Esophagus squamous epithelium (tissue), 5 donors: ENCODE measurements around the gene HSPG2. TPM values are rescaled to one million over a fixed set of nuclear protein-coding genes. Genes with fewer than 3 reads are reported as not detected.
A peak's percentile ranks its signal among the peaks of the same experiment; 100 is the strongest.

ENCODE experiments used
- DNase-seq: peaks from one replicate; lab custom pipeline; 2025; lab: John Stamatoyannopoulos, UW
- H3K27ac ChIP-seq, 4 donors: fragments of 200-600 bp; sonication (generic); one replicate each; pipeline ENCODE4 v1.5.1; 2016 to 2019; ENCODE audit warnings: mild to moderate bottlenecking in 1 of 4
- H3K27me3 ChIP-seq, 4 donors: fragments of 200-600 bp; sonication (generic); 1 replicate in 3 of 4; 2 replicates in 1 of 4; pipeline versions ENCODE4 v1.5.1 to v1.6.0; 2017 to 2021; ENCODE audit warnings: antibody characterized with exemption in 1 of 4
- H3K36me3 ChIP-seq, 3 donors: fragments of 200-600 bp; sonication (generic); one replicate each; pipeline ENCODE4 v1.5.1; 2016 to 2019
- H3K4me1 ChIP-seq, 3 donors: fragments of 200-600 bp; sonication (generic); one replicate each; pipeline ENCODE4 v1.5.1; 2017 to 2019
- H3K4me3 ChIP-seq, 4 donors: fragments of 200-600 bp; sonication (generic); 1 replicate in 3 of 4; 2 replicates in 1 of 4; pipeline ENCODE4 v1.5.1; 2016 to 2019; ENCODE audit warnings: mild to moderate bottlenecking in 2 of 4, moderate library complexity in 1 of 4
- H3K9me3 ChIP-seq, 3 donors: fragments of 200-600 bp; sonication (generic); one replicate each; pipeline ENCODE4 v1.5.1; 2016 to 2019
- CTCF ChIP-seq, 6 experiments: fragments of 450-650 bp in 4 of 6; fragments of 200-600 bp in 2 of 6; sonication (generic) in 2 of 6; IDR thresholded peaks; one replicate each; pipeline ENCODE4 v1.5.1; 2016 to 2019; ENCODE audit warnings: antibody characterized with exemption in 6 of 6, mild to moderate bottlenecking in 4 of 6, moderate library complexity in 4 of 6
- POLR2A ChIP-seq, 4 donors: fragments of 450-650 bp; IDR thresholded peaks; one replicate each; pipeline ENCODE4 v1.6.1; 2017; ENCODE audit warnings: antibody characterized with exemption in 4 of 4, mild to moderate bottlenecking in 4 of 4, moderate library complexity in 3 of 4
- WGBS, 2 donors: methylation state at CpG; one replicate each; pipeline ENCODE4 v1.1.5; 2018; 5-methylcytosine and 5-hydroxymethylcytosine counted together
- intact Hi-C: fragments of 100-400 bp; cut with DNase I; formaldehyde crosslinking; loops from one replicate; pipeline ENCODE4 v1.15.0; 2022
- total RNA-seq, 4 donors: library from RNA; depleted of rRNA; stranded (reverse); fragments of >200 nt; gene quantifications; one replicate each; pipeline ENCODE4 v1.1.0, GENCODE V29; 2016
- donor health status: DM: yes; HTN: yes; CAD: no.

Gene HSPG2
- total RNA-seq, 4 donors from 2014 or later = 44.9 to 107 (median 54.2) TPM

- H3K4me3 ChIP-seq = no peak overlapping the region
- DNase-seq = no peak
- no peaks in the 10 kb centered on the region for H3K27me3 ChIP-seq
- H3K4me1 ChIP-seq = peaks cover 56 to 99% (median 84%) of the 10 kb centered on the region in 3 donors
- no peaks in the 10 kb centered on the region for H3K9me3 ChIP-seq
- intact Hi-C loops = no loop called here
- peak overlapping the region; percentile 88 to 97 (median 92) for H3K27ac ChIP-seq
- peaks cover 0 to 10% (median 0%) of the 10 kb centered on the region in 3 donors for H3K36me3 ChIP-seq
- TF ChIP-seq CTCF (IDR thresholded peaks at IDR 0.05) (no peak), POLR2A (IDR thresholded peaks at IDR 0.05) (no peak)
- 83 to 87% methylated on average over 6 of the region's 6 CpGs for whole genome bisulfite sequencing, 2 donors
Observed at GRCh38 chr1:21930629-21931170, 6.4 kb downstream of the HSPG2 start.

GRCh38 chr1:21930080-21930571, 7.0 kb downstream of the HSPG2 start:
- 51 to 65% methylated on average over 7 to 8 of the region's 8 CpGs for WGBS, 2 donors

GRCh38 chr1:21927533-21928237, 9.4 kb downstream of the HSPG2 start:
- TF ChIP-seq POLR2A (IDR thresholded peaks at IDR 0.05) (peak in 1 of 4 donors; percentile 23), CTCF (IDR thresholded peaks at IDR 0.05) (no peak)
- 66 to 69% methylated on average over 2 to 7 of the region's 12 CpGs for WGBS, 2 donors
- Histone ChIP-seq H3K27me3 (no peaks in the 10 kb centered on the region), H3K4me1 (peaks cover 49 to 99% (median 81%) of the 10 kb centered on the region in 3 donors), H3K9me3 (no peaks in the 10 kb centered on the region), H3K4me3 (peak overlapping the region in 1 of 4 donors; percentile 30), H3K36me3 (peaks cover 0 to 10% (median 0%) of the 10 kb centered on the region in 3 donors), H3K27ac (peak overlapping the region; percentile 75 to 97 (median 92))
- intact Hi-C loops = no loop called here
- DNase-seq = no peak

More at GRCh38 chr1:21930080-21930571, 7.0 kb downstream of the HSPG2 start:
- Histone ChIP-seq H3K9me3 (no peaks in the 10 kb centered on the region), H3K36me3 (peaks cover 0 to 10% (median 0%) of the 10 kb centered on the region in 3 donors), H3K4me1 (peaks cover 55 to 99% (median 84%) of the 10 kb centered on the region in 3 donors), H3K27ac (peak overlapping the region; percentile 88 to 97 (median 92)), H3K27me3 (no peaks in the 10 kb centered on the region), H3K4me3 (no peak overlapping the region)
- TF ChIP-seq CTCF (IDR thresholded peaks at IDR 0.05) (no peak), POLR2A (IDR thresholded peaks at IDR 0.05) (no peak)
- no peak for DNase-seq
- intact Hi-C loops = no loop called here

GRCh38 chr1:21926814-21927532, 10.1 kb downstream of the HSPG2 start:
- DNase-seq = no peak
- H3K27ac ChIP-seq = peak overlapping the region; percentile 75 to 97 (median 92)
- peaks cover 44 to 99% (median 81%) of the 10 kb centered on the region in 3 donors for H3K4me1 ChIP-seq
- H3K36me3 ChIP-seq = peaks cover 0 to 10% (median 0%) of the 10 kb centered on the region in 3 donors
- H3K9me3 ChIP-seq = no peaks in the 10 kb centered on the region
- WGBS, 2 donors = 50 to 54% methylated on average over 9 to 11 of the region's 11 CpGs
- intact Hi-C loops = no loop called here
- no peaks in the 10 kb centered on the region for H3K27me3 ChIP-seq
- H3K4me3 ChIP-seq = peak overlapping the region in 1 of 4 donors; percentile 30
- TF ChIP-seq CTCF (IDR thresholded peaks at IDR 0.05) (no peak), POLR2A (IDR thresholded peaks at IDR 0.05) (no peak)
